ENCODE measurements around the gene APC2. TPM values are rescaled to one million over a fixed set of nuclear protein-coding genes. Genes with fewer than 3 reads are reported as not detected.

Gene APC2
- total and polyA plus RNA-seq, 2 donors (not counting 1 experiment from before 2014, with no cell fraction given): 0.12 to 0.16 TPM

DNA sequence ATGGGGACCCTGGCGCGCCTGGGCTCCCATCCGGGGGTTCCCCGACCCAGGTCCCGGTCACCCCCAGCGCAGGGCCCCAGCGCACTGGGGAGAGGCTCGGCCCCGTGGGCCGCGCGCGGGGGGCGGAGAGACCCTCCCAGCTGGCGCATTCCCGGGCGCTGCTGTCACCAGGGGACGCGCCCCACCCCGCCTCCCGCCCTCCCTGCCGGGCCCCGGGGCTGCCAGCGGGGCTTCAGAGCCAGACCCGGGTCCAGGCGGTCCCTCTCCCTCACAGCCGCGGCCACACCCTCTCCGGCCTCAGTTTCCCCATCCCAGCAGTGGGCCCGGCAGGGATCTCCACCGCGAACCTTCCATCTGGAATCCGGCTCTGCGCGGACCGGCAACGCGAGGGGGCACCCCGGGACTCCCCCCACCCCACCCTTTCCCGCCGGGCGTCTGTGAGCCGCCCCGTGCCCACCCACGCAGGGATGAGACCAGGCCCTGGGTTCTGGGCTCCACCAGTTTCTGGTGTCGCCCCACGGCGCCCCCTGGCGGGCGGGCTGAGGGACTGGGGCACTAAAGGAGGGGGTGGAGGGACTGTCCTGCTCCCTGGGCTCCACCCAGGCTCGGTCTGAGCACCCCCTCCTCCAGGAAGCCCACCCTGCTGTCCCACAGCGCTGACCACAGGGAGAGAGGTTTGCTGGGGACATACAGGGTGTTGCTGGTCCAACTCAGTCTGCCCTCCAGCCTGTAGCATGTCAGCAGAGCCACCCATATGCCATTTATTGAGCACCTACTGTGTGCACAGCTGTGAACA, 63.8 kb downstream of the APC2 start:
- WGBS (ENCODE audit: insufficient coverage): 15% methylated on average over 48 of the region's 52 CpGs
- TF ChIP-seq EZH2 (IDR thresholded peaks at IDR 0.05; ENCODE audit: borderline replicate concordance, insufficient read depth, low read depth, low read length, poor library complexity, severe bottlenecking) (no peak), CTCF (IDR thresholded peaks at IDR 0.05) (peak; percentile 69)
- peaks cover 9 to 13% of the 10 kb centered on the region in 2 donors for H3K4me1 ChIP-seq (ENCODE audit: control insufficient read depth in 2 of 2, insufficient read depth in 2 of 2, low read length in 2 of 2)
- peaks cover 0 to 37% (median 0%) of the 10 kb centered on the region in 3 donors for H3K9me3 ChIP-seq (ENCODE audit: control extremely low read depth in 1 of 3, control insufficient read depth in 2 of 3, insufficient read depth in 1 of 3, low read length in 2 of 3)
- peak overlapping the region in 3 of 5 experiments; percentile 8 to 25 (median 17) for H3K4me3 ChIP-seq (ENCODE audit: control extremely low read depth in 1 of 5, extremely low read depth in 1 of 5, insufficient read depth in 1 of 5, low read depth in 2 of 5, low read length in 4 of 5)
- Mint-ChIP-seq H3K27ac (no peak overlapping the region), H3K27me3 (peaks cover 38% of the 10 kb centered on the region), H3K4me3 (peak overlapping the region; percentile 41), H3K9me3 (ENCODE audit: insufficient read depth) (no peaks in the 10 kb centered on the region), H3K4me1 (peaks cover 5% of the 10 kb centered on the region)
- H3K27me3 ChIP-seq (replicated peaks in 1 of 4; ENCODE audit: control extremely low read depth in 1 of 4, control insufficient read depth in 3 of 4, insufficient read depth in 4 of 4, low read length in 3 of 4): peaks cover 0 to 58% (median 13%) of the 10 kb centered on the region in 4 experiments
- DNase-seq: peak; percentile 63
- ChIA-PET CTCF (no interaction called here), POLR2A (no interaction called here)
- H3K9ac ChIP-seq (ENCODE audit: low read length): no peak overlapping the region
- peak; percentile 63 for ATAC-seq (ENCODE audit: low read depth)
- H3K79me2 ChIP-seq (ENCODE audit: control insufficient read depth, insufficient read depth, low read length): no peaks in the 10 kb centered on the region
- H2AFZ ChIP-seq (ENCODE audit: insufficient read depth, low read depth, low read length, poor library complexity, severe bottlenecking): no peak overlapping the region
- no peaks in the 10 kb centered on the region for H4K20me1 ChIP-seq (ENCODE audit: control insufficient read depth, insufficient read depth, low read length, poor library complexity, severe bottlenecking)
- H3K36me3 ChIP-seq (replicated peaks in 1 of 2; ENCODE audit: control extremely low read depth in 1 of 2, control insufficient read depth in 1 of 2, extremely low read depth in 1 of 2, insufficient read depth in 2 of 2, low read length in 1 of 2): no peaks in the 10 kb centered on the region
- intact Hi-C loops (cut with micrococcal nuclease): no loop called here
- H3K27ac ChIP-seq (ENCODE audit: low read length in 2 of 2): no peak overlapping the region
- H3K4me2 ChIP-seq (replicated peaks; ENCODE audit: low read depth, low read length, poor library complexity, severe bottlenecking): peak overlapping the region; percentile 74

- TF ChIP-seq CTCF (IDR thresholded peaks at IDR 0.05) (no peak), EZH2 (IDR thresholded peaks at IDR 0.05; ENCODE audit: borderline replicate concordance, insufficient read depth, low read depth, low read length, poor library complexity, severe bottlenecking) (no peak)
- DNase-seq (no peak), ATAC-seq (ENCODE audit: low read depth) (no peak)
- Histone ChIP-seq H3K27ac (ENCODE audit: low read length in 2 of 2) (no peak overlapping the region), H3K27me3 (replicated peaks in 1 of 4; ENCODE audit: control extremely low read depth in 1 of 4, control insufficient read depth in 3 of 4, insufficient read depth in 4 of 4, low read length in 3 of 4) (peaks cover 0 to 57% (median 13%) of the 10 kb centered on the region in 4 experiments), H3K36me3 (replicated peaks in 1 of 2; ENCODE audit: control extremely low read depth in 1 of 2, control insufficient read depth in 1 of 2, extremely low read depth in 1 of 2, insufficient read depth in 2 of 2, low read length in 1 of 2) (no peaks in the 10 kb centered on the region), H2AFZ (ENCODE audit: insufficient read depth, low read depth, low read length, poor library complexity, severe bottlenecking) (no peak overlapping the region), H3K9me3 (ENCODE audit: control extremely low read depth in 1 of 3, control insufficient read depth in 2 of 3, insufficient read depth in 1 of 3, low read length in 2 of 3) (peaks cover 0 to 32% (median 0%) of the 10 kb centered on the region in 3 donors), H3K4me1 (ENCODE audit: control insufficient read depth in 2 of 2, insufficient read depth in 2 of 2, low read length in 2 of 2) (peaks cover 9 to 13% of the 10 kb centered on the region in 2 donors), H3K9ac (ENCODE audit: low read length) (no peak overlapping the region), H3K4me2 (replicated peaks; ENCODE audit: low read depth, low read length, poor library complexity, severe bottlenecking) (no peak overlapping the region), H3K4me3 (ENCODE audit: control extremely low read depth in 1 of 5, extremely low read depth in 1 of 5, insufficient read depth in 1 of 5, low read depth in 2 of 5, low read length in 4 of 5) (no peak overlapping the region), H3K79me2 (ENCODE audit: control insufficient read depth, insufficient read depth, low read length) (no peaks in the 10 kb centered on the region), H4K20me1 (ENCODE audit: control insufficient read depth, insufficient read depth, low read length, poor library complexity, severe bottlenecking) (no peaks in the 10 kb centered on the region)
- peaks cover 5% of the 10 kb centered on the region for H3K4me1 Mint-ChIP-seq
- H3K27ac Mint-ChIP-seq: no peak overlapping the region
- WGBS (ENCODE audit: insufficient coverage): 84% methylated on average over 7 of the region's 10 CpGs
- CTCF ChIA-PET: no interaction called here
- peaks cover 37% of the 10 kb centered on the region for H3K27me3 Mint-ChIP-seq
- intact Hi-C loops (cut with micrococcal nuclease): no loop called here
- POLR2A ChIA-PET: no interaction called here
- H3K4me3 Mint-ChIP-seq: peak overlapping the region; percentile 41
- no peaks in the 10 kb centered on the region for H3K9me3 Mint-ChIP-seq (ENCODE audit: insufficient read depth)
Observed at GRCh38 chr19:1514295-1514661, 64.4 kb downstream of the APC2 start.
